C4-2B (cell line): ENCODE results near the gene LSM14A.

Experiments
- CTCF ChIP-seq: fragments of 450-650 bp; conservative IDR thresholded peaks from 2 replicates; pipeline ENCODE4 v1.5.1; 2017; ENCODE audit warnings: mild to moderate bottlenecking
- ZFX ChIP-seq: fragments of 450-650 bp; IDR thresholded peaks from 2 replicates; pipeline ENCODE4 v1.6.1; 2017

- TF ChIP-seq CTCF, result no peak
- no peak for TF ChIP-seq ZFX
Measured at GRCh38 chr19:34134190-34135053, 37.9 kb upstream of the LSM14A start.
